HG03469 (cell line): ENCODE data around the gene CYP8B1.

Source experiments
- ATAC-seq: cut with Tn5 transposase; IDR thresholded peaks from one replicate; pipeline ENCODE4 v1.9.1; 2021; ENCODE audit warnings: mild to moderate bottlenecking, moderate library complexity, moderate number of reproducible peaks; ENCODE audit not compliant: unreplicated experiment

CYP8B1 gene

DNA sequence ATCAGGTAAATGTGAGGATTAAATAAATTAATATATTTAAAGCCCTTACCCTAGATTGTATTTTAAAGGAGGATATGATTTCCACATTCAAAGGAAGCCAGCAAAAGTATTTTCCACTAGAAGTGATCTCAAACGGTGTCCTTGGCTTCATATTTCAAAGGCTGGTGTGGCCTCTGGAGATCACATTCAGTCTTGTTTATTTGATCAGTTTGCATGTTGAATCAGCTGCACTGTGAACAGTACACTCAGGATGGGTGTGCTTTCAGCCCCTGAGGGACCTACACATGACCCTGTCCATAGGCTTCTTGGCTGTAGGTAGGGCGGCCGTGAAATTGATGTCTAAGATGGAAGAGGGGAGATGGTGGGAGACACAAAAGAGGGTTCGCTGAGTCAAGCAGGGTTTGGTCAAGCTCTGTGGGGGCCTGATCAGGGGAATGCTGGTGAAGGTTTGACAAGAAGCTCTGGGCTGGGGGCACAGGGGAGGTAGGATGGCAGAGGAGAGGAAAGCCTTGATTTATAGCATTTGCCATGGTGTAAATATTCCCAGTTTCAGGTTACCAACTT lies 21.9 kb downstream of the CYP8B1 start:
- ATAC-seq = no peak

DNA sequence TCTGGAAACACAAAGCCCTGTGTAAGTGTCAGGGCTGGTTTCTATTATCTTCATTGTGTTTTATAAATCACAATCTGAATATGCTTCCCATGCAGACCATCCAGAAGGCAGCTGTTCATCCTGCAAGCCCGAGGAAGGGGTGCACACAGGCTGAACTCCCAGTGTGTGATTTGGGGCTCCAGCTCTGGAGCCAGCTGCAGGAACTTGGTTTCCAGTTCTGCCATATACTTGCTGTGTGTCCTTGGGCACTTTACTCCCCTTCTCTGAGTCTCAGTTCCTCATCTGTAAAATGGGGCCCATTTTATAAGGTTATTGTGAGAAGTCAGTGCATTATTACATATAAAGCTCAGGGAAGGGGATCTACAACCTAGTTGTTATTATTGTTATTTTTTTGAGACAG lies 22.6 kb downstream of the CYP8B1 start:
- no peak for ATAC-seq

DNA sequence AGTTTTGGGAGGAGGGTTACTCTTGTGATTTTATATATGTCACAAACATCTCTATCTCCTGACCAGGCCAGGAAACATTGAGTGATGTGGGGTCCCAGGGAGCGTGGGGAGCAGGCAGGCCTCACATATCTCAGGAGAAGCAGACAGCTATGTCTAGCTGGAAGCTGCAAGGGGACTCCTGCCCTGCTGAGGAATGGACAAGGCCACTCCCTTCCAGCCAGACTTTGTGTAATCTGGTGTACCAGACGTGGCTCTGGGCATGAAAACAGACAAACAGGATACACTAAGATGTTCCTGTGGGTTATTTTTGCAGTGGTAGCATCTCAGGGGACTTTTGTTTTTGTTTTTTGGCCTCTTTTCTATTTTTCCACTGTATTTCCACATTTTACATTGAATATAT lies 23.2 kb downstream of the CYP8B1 start:
- no peak for ATAC-seq

DNA sequence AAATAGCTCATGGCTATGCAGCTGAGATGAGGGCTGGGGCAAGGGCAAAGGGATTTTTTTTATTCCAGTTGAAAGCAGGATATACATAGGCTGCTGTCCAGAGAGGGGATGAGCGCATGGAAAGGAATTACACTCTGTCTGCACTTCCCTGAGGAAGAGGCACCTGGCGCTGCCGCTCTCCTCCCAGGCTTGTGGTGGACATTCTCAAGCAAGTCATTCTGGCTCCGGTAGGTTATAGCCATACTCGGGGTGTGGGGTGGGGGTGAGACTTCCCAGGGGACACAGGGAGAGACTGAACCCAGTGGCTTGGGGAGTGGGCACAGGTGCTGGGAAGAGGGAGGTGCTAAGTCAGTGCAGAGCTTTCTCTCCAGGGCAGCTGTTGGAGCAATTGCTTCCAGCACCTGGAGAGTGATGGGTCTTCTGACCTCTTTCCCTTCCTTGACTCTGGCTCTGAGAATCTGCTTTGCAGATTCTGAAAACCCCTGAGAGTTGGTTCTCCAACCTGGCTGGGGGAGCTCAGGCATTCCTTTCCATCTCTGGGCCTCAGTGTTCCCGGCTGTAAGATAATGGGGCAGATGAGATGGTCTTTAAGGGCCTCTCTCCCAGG lies 24.3 kb downstream of the CYP8B1 start:
- ATAC-seq = no peak

DNA sequence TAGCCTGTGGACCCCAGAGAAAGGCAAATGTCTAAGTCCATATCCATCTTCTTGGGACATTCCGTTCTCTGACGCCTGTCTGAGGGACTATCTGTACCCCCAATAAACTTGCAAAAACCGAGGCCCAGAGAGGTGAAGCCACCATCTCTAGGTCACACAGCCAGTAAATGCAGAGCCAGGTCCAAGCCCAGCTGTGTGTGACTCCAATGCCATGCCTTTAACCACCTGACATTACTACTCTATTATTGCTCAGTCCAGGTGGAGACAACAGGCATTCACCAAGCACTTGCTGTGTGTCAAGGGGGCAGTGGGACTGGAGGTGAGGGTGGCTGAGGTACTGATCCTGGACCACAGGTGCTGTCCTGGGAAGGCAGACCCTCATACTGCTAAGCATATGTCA lies 25.4 kb downstream of the CYP8B1 start:
- ATAC-seq = no peak

DNA sequence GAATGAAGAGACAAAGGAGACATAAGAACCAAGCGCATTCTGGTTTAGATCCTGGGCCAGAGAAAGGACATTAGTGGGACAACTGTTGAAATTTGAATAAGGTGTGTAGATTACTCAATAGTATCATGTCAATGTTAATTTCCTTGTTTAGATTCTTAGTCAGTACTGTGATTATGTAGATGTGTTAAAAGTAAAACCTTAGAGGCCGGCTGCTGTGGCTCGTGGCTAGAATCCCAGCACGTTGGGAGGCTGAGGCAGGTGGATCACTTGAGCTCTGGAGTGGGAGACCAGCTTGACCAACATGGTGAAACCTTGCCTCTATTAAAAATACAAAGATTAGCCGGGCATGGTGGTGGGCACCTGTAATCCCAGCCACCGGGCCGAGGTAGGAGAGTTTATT lies 26.7 kb downstream of the CYP8B1 start:
- no peak for ATAC-seq

DNA sequence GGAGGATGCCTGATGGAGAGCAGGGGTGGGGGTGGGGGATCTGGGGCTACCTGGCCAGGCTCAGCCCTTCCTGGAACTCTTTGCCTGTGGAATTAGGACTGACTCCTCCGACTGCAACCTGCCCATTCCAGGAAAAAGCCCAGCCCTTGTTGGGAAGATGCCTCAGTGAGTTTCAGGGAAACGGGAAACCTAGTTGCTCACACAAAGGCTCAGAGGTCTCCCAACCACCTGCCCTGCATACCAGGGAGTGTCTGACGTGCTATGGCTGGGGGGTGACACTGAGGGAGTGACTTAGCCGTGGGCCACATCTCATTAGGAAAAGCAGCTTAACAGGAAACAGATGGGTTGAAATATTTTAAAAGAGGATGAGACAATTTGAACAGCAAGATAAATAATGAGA lies 27.9 kb downstream of the CYP8B1 start:
- ATAC-seq = no peak

DNA sequence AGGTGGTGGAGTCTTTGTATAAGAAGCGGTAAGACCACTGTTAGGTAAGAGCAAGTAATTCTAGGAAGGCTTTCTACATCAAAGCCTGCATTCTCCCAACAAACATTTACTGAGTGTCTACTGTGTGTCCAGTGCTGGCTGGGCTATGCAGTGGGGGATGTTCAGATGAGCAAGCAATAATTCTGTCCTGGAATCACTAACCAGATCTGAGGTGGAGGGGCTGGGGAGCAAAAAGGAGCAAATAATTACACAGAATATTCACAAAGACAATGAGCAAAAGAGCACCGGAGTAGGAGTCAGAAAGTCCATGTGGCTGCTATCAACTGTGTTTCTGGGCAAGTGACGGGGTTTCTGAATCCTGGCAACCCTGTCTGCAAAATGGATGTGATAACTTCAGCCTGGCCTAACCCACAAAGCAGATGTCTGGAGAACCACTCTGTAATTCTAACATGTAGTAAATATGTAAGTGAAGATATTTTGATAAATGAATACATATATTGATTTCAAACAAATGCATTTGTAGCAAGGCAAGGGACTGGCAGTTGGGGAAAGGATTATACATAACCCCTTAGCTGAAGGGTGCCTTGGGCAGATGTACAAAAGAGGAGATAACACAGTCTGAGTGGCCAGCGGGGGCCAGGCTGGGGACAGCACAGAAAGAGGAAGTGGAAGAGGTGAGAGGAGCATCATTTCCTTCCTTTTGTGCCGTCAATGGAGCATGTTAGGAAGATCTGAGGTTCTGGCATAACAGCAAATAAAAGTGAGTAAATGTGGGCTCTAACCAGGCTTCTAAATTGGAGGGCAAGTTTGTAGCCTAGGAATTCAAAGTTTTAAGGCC lies 28.8 kb downstream of the CYP8B1 start:
- ATAC-seq = no peak

DNA sequence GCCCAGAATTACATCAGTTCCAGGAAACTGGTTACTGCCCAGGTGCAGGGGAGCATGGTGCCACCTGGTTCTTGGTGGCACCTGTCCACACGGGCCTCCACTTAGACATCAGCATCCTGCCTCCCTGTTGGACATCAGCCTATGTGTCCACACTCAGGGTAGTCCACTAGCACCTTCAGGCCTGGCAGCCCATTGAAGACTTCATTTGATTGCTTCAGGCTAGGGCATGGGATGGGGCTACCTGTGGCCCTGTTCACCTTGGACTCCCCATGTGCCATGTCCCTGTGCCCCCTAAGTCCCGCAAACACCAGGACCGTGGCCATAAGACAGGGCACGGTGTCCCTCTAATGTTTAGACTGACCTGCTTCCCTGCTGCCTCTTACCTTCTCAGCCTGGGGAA lies 30.9 kb downstream of the CYP8B1 start:
- no peak for ATAC-seq

DNA sequence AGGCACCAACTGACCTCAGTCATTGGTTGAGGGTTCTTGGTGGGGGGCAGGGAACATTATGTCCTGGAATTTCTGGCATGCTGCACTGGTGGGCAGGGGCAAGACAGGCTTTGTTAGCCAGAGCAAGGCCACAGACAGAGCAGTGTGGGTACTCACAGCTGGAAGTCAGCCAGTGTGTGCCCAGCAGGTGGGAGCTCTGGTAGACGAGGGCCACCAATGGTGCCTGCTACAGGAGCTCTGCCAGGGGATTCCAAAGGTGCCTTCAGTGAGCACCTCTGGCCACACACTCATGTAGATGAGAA lies 31.3 kb downstream of the CYP8B1 start:
- ATAC-seq = no peak

DNA sequence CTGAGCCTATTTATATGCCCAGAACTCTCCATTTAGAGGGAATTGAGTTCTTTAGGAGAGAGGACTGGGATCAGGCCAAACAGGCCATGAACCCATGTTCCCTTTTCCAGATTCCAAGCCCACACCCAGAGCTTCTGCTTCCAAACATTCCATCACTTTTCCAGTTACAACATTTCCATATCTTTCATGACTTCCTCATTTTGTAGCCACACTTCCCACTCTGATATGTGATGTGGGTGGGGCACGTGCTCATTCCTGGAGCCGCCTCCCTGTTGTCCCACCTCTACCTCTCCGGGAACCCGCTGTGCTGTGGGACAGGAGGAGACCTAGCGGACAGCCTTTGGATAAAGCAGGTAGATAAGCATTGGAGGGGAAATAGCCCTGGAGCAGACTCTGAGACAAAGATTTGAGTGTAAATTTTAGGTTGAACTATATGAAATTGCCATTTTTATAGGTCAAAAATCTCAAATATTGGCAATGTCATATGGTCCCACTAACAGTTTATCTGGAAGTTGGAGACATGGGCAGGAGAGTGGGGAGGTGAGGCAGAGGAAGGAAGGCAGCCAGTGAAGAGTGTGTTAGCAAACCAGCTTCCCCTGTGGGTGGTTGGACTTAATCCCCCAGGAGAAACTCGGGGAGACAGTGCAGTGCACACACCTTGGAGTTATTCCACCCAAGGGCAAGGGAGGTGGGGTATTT lies 31.8 kb downstream of the CYP8B1 start:
- no peak for ATAC-seq

DNA sequence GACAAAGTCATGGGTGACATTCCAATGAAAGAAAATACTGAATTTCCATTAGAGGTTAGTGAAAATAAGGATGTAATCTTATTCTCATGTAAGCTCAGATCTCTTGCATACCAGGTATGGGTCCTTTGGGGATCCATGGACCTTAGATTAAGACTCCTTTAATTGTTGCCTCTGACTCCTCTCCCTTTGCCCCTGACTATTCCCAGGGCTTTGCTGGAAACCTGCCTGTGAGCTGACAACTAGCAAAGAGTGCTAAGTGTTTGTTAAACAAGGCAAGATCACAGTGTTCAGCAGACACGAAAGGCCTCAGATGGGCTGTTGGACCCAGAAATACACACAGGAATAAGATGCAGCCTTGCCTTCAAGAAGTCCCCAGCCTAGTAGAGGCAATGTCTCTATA lies 34.3 kb downstream of the CYP8B1 start:
- ATAC-seq = no peak

DNA sequence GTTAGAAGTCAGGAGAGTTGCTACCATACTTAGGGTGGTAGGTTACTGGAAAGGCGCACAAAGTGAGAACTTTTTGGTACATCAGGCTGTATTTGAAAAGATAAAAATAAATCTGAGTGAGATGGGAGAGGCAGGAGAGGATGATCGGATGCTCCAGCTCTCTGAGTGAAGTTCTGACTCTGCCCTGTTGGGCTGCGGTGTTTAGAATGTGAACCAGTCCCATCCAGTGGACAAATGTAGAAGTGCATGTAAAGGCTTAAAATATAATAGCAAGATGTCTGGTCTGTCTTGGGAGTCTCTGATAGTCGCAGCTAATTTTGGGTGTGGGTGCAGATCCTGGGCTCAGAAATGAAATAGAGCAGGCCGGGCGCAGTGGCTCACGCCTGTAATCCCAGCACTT lies 36.1 kb downstream of the CYP8B1 start:
- ATAC-seq = peak; percentile 93

DNA sequence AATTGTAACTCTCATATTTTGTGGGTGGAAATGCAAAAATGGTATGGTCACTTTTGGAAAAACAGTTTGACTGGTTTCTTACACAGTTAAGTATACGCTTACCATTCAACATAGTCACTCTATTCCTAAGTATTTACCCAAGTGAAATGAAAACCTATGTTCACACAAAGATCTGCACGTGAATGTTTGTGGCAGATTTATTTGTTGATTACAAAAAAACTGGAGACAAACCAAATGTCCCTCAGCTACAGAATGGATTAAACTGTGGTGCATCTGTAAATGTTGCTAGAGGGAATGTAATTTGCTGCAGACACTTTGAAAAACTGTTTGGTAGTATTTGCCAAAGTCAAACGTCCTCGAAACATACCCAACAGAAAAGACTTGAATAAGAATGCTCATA lies 37.1 kb downstream of the CYP8B1 start:
- no peak for ATAC-seq

DNA sequence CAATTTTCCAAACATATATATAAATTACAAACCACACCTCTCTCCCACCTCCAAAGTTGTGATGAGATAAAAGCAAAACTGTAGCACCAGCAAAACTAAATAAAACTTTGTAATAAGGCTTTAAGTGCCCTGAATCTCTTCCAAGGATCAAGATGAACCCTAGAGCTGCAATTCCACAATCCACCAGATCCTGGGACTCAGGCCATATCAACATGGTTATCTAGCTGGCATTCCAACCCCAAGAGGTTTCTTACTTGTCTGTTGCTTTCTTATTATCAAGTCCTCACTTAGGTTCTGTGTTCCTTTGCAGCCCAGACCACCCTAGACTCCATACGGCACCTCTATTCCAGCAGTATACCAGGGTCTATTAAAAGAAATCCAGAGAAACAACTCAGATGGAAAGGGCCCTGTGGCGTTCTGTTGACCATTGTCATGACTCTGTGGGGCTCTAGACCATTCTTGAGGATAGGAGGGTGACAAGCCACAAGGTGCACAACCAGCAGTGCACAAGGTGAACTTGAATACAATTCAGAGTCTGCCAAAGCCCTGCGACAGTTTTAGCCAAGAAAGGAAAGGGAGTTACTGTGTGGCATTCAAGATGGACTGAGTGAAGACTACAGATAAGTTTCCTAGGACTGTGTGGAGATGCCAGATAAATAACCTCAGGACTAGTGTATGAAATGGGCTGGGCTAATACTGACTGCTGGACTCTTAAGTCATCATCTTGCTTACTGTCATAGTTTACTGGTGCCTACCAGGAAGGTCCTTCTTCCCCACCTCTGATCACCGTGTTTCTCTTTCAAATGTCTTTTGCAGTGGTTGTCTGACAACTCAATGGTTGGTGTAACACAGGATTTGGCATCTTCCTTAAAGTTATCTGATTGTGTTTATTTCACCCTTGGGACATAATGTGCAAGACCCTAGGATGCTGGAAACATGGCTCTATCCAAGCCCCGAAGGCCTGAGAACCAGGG lies 39.2 kb downstream of the CYP8B1 start:
- no peak for ATAC-seq

DNA sequence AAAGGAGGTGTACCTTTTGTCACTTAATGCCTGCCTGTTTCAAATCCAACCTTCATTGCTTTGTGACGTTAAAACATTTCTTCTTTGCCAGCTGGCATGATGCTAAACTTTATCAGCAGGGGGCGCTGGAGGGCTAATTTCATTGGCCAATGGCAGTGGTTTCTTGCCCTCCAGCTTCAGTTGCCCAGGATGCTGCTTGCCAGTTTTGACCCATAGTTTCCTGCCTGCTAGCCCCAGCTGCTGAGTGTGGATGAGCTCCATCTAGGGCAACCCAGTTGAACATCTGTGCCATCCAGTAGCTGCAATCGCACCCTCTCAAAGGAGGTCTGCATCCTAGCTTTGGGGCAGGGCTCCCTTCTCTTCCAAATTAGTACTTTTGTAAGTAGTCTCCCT lies 44.4 kb downstream of the CYP8B1 start:
- ATAC-seq = peak; percentile 52

DNA sequence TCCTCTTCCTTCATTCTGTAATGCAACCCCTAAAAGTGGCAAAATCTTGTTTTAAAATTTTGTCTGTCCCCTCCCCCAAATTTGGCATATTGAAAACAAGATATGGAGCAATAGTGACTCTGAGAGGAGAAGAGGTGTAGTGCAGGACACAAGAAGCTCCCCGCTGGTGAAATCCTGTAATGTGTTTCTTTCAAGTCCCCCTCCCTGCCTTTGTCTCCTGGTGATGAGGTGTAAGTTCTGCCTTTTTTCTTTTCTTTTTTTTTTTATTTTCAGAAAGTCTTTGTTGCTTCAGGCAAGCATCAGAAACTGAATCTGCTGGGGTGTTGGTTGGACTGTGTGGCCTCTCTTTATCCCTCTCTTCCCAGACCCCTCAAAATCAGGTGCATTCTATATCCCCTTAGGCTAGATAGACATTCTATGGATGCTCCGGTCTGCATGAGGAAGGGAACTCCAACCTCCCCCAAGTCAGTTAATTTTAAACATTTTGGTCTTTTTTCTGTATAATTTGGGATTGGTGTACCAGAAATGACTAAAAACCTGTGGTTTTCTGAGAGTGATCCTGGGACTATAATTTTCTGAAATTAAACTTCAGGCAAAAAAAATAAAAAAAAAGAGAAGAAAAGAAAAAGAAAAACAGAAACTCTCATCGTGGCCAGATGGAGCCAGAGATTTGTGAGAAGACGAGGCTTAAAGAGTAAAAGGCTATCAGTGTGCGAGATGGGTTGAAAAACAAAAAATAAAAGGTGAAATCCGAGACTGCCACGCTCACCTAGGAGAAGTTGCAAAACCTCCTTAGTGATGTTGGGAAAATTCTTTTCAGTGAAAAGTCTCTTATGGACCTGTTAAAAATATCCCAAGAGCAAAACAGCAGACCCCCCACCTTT lies 45.0 kb downstream of the CYP8B1 start:
- no peak for ATAC-seq

DNA sequence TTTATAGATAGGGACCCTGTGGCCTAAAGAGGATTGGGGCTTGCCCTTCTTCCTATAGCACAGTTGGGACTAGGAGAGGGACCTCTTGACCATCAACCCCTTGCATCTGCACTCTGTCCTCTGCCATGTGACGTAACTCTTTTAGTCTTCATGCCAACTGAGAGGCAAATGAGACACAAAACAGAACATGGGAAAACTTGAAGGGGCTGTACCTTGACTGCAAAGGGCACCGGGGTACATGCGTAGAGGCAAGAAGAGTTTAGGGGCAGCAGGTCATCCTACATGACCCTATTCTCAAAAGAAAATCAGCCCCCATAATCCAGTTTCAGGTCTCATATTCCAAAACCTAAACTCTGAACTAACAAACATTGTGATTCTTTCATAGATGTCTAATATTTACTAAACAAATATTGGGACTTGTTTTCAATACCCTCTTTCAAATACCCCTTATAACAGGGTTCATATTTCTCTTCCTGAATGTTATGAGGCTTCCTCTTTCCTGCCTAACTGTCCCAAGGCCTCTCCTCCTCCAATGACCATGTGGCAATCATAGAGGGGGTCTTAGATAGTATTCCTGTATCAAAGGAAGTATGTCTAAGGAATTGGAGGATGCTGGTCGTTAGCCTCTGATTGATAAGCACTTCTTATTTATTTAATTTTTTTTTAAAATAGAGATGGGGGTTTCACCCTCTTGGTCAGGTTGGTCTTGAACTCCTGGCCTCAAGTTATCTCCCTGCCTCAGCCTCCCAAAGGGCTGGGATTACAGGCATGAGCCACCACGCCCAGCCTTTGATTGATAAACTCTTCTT lies 45.8 kb downstream of the CYP8B1 start:
- ATAC-seq = no peak

DNA sequence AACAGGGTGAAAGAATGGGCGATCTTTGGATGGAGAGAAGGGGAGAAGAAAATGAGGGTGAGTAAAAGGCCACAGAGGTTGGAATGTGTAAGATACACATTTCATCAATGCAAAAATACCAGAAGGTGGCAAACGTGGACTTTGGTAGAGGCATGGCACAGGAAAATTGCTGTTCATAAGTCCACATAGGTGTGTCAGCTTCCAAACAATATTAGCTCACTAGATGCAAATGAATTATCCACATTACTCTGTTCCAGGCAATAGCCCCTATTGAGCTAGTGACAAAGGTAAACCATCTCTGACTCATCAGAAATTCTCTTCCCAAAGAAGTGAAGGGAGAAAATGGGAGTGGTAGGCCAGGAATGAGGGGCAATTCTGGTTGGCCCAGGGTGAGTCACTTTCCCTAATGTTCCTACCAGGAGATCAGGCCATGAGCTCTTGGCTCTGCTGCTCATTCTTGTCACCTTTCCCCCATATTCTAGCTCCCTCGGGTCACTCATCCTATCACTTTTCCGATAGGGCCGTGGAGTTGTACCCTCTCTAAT lies 46.5 kb downstream of the CYP8B1 start:
- ATAC-seq = no peak
